CD4-positive, alpha-beta T cell (primary cell): ENCODE measurements around the gene NEMF. TPM values are rescaled to one million over a fixed set of nuclear protein-coding genes. Genes with fewer than 3 reads are reported as not detected.
"Not testable (repeated sequence)": the region's sequence is repeated elsewhere in the genome, so short reads cannot be mapped to it uniquely, and the experiment has no call there.

ENCODE experiments used
- ATAC-seq: fragments of 200-7000 bp; cut with Tn5 transposase; one replicate; pipeline ENCODE4 v1.10.0; 2022; ENCODE audit warnings: mild to moderate bottlenecking; ENCODE audit not compliant: poor library complexity
- CTCF ChIA-PET: fragments of 350-600 bp; sonication (Branson Sonifier 250); formaldehyde crosslinking; loops from one replicate; lab custom pipeline; 2021; ENCODE audit warnings: antibody characterized with exemption, inconsistent platforms; lab: Charles Lee
- POLR2A ChIA-PET: fragments of 350-600 bp; sonication (Branson Sonifier 250); formaldehyde crosslinking; loops from one replicate; lab custom pipeline; 2021; ENCODE audit warnings: antibody characterized with exemption, inconsistent platforms; lab: Charles Lee
- DNase-seq, 14 experiments: peaks; one replicate each; pipeline ENCODE4 v3.0.0-alpha.2; 2013 to 2020; ENCODE audit warnings: mixed read lengths in 2 of 14
- H3K27ac ChIP-seq, 2 donors: one replicate each; pipeline versions ENCODE4 v1.5.1 to v1.7.0; 2013; ENCODE audit warnings: low read length in 2 of 2, low read depth in 1 of 2, mild to moderate bottlenecking in 1 of 2
- H3K27me3 ChIP-seq, 2 experiments: 1 replicate in 1 of 2; 2 replicates in 1 of 2; pipeline versions ENCODE4 v1.6.1 to v1.7.0; 2013; ENCODE audit warnings: low read length in 2 of 2, control low read depth in 1 of 2, mild to moderate bottlenecking in 1 of 2, moderate library complexity in 1 of 2; ENCODE audit not compliant: insufficient read depth in 2 of 2, control insufficient read depth in 1 of 2
- H3K36me3 ChIP-seq: one replicate; pipeline ENCODE4 v1.6.1; 2013; ENCODE audit warnings: low read length, control low read depth; ENCODE audit not compliant: insufficient read depth
- H3K4me1 ChIP-seq: one replicate; pipeline ENCODE4 v1.6.1; 2013; ENCODE audit warnings: low read length, control low read depth; ENCODE audit not compliant: insufficient read depth
- H3K4me3 ChIP-seq: one replicate; pipeline ENCODE4 v1.5.1; 2013; ENCODE audit warnings: mild to moderate bottlenecking, low read length, moderate library complexity
- H3K9me3 ChIP-seq, 2 experiments: 1 replicate in 1 of 2; 2 replicates in 1 of 2; pipeline versions ENCODE4 v1.6.1 to v1.7.0; 2013; ENCODE audit warnings: low read length in 2 of 2, mild to moderate bottlenecking in 2 of 2, control low read depth in 1 of 2, moderate library complexity in 1 of 2; ENCODE audit not compliant: control insufficient read depth in 1 of 2, insufficient read depth in 1 of 2
- H3K27ac Mint-ChIP-seq: one replicate; pipeline ENCODE4 v1.8.0; 2020; ENCODE audit warnings: mixed read lengths
- H3K27me3 Mint-ChIP-seq: one replicate; pipeline ENCODE4 v1.8.0; 2021; ENCODE audit warnings: mixed read lengths
- H3K36me3 Mint-ChIP-seq: one replicate; pipeline ENCODE4 v1.8.0; 2021; ENCODE audit warnings: low read depth, mixed read lengths
- H3K4me1 Mint-ChIP-seq: one replicate; pipeline ENCODE4 v1.8.0; 2021; ENCODE audit warnings: low read depth, mixed read lengths
- H3K4me3 Mint-ChIP-seq: one replicate; pipeline ENCODE4 v1.8.0; 2020; ENCODE audit warnings: mild to moderate bottlenecking, mixed read lengths
- H3K9me3 Mint-ChIP-seq: one replicate; pipeline ENCODE4 v1.8.0; 2020; ENCODE audit warnings: mixed read lengths
- CTCF ChIP-seq: fragments of 200-600 bp; IDR thresholded peaks from one replicate; pipeline ENCODE4 v1.8.0; 2022; ENCODE audit warnings: antibody characterized with exemption, mild to moderate bottlenecking
- intact Hi-C, 2 experiments: fragments of 100-400 bp; cut with DNase I in 1 of 2; cut with micrococcal nuclease in 1 of 2; formaldehyde crosslinking; loops; one replicate each; pipeline versions ENCODE4 v1.15.1 to v1.9.0; 2023 to 2025; cut with DNase I, micrococcal nuclease
- total RNA-seq, 174 experiments: library from RNA in 2 of 174; stranded (reverse) in 2 of 174; gene quantifications; one replicate each; pipeline ENCODE4 v1.2.3 and lab custom pipeline; 2021 to 2026

NEMF gene
- total RNA-seq, 2 experiments from 2014 or later = 96.0 to 97.7 TPM

GRCh38 chr14:49875640-49876198, 23.1 kb upstream of the NEMF start:
- H3K27me3 ChIP-seq = no peaks in the 10 kb centered on the region
- DNase-seq (no peak), ATAC-seq (no peak)
- no peaks in the 10 kb centered on the region for H3K9me3 ChIP-seq
- TF ChIP-seq CTCF = no peak
- peaks cover 16% of the 10 kb centered on the region for H3K4me1 ChIP-seq
- Mint-ChIP-seq H3K9me3 (no peaks in the 10 kb centered on the region), H3K27me3 (no peaks in the 10 kb centered on the region), H3K4me1 (peaks cover 12% of the 10 kb centered on the region), H3K27ac (no peak overlapping the region), H3K36me3 (no peaks in the 10 kb centered on the region), H3K4me3 (no peak overlapping the region)
- no peak overlapping the region for H3K27ac ChIP-seq
- intact Hi-C loops = no loop called here
- ChIA-PET CTCF (interaction anchor here (1.0 to 1.5 kb wide), 2 partner anchors 14 to 22 kb away, joined by 3 to 7 read pairs; no protein-coding TSS in a partner anchor), POLR2A (interaction anchor here (1.4 kb wide), 1 partner anchor 128 kb away, joined by 4 read pairs; no protein-coding TSS in a partner anchor)
- no peak overlapping the region for H3K4me3 ChIP-seq
- no peaks in the 10 kb centered on the region for H3K36me3 ChIP-seq

GRCh38 chr14:49873548-49873947, 21.0 kb upstream of the NEMF start:
- H3K27me3 ChIP-seq, H3K36me3 Mint-ChIP-seq, H3K27ac ChIP-seq, H3K4me1 Mint-ChIP-seq, H3K9me3 Mint-ChIP-seq, DNase-seq, H3K4me3 Mint-ChIP-seq, H3K4me1 ChIP-seq, H3K4me3 ChIP-seq, H3K9me3 ChIP-seq, H3K27ac Mint-ChIP-seq, ATAC-seq, intact Hi-C loops, H3K27me3 Mint-ChIP-seq, H3K36me3 ChIP-seq: not testable (repeated sequence)
- CTCF ChIA-PET = interaction anchor here (0.8 to 1.2 kb wide), 2 partner anchors 10 to 21 kb away, joined by 3 to 4 read pairs; partner anchors contain the start of gene NEMF
- POLR2A ChIA-PET = interaction anchor here (0.6 to 1.5 kb wide), 3 partner anchors 11 to 911 kb away, joined by 3 to 7 read pairs (median 3); no protein-coding TSS in a partner anchor

GRCh38 chr14:49870908-49871307, 18.3 kb upstream of the NEMF start:
- Mint-ChIP-seq H3K36me3 (peaks cover 3% of the 10 kb centered on the region), H3K4me3 (no peak overlapping the region), H3K4me1 (peaks cover 14% of the 10 kb centered on the region), H3K9me3 (no peaks in the 10 kb centered on the region), H3K27ac (no peak overlapping the region), H3K27me3 (no peaks in the 10 kb centered on the region)
- no peak overlapping the region for H3K4me3 ChIP-seq
- CTCF ChIA-PET = interaction anchor here (1.0 kb wide), 1 partner anchor 9 kb away, joined by 3 read pairs; no protein-coding TSS in a partner anchor
- DNase-seq (no peak), ATAC-seq (no peak)
- H3K27ac ChIP-seq = no peak overlapping the region
- H3K4me1 ChIP-seq = peaks cover 12% of the 10 kb centered on the region
- intact Hi-C loops = no loop called here
- no peak for TF ChIP-seq CTCF
- H3K36me3 ChIP-seq = no peaks in the 10 kb centered on the region
- no peaks in the 10 kb centered on the region for H3K27me3 ChIP-seq
- no peaks in the 10 kb centered on the region for H3K9me3 ChIP-seq
- POLR2A ChIA-PET = interaction anchor here (0.8 kb wide), 2 partner anchors 9 to 21 kb away, joined by 3 read pairs; no protein-coding TSS in a partner anchor
